PC-9 (cell line): ENCODE measurements around the gene ESM1. TPM values are rescaled to one million over a fixed set of nuclear protein-coding genes. Genes with fewer than 3 reads are reported as not detected.

Experiments
- BruUV-seq: library from RNA; stranded (reverse); fragments of 400-500 nt; replicated peaks from 2 replicates; lab custom pipeline; 2021; lab: Mats Ljungman, UMichigan
- CTCF ChIA-PET: fragments of 300-600 bp; sonication (Branson Sonifier 250); formaldehyde crosslinking; loops from one replicate; lab custom pipeline; 2022; ENCODE audit warnings: antibody characterized with exemption; lab: Charles Lee
- POLR2A ChIA-PET: fragments of 300-600 bp; sonication (Branson Sonifier 250); formaldehyde crosslinking; loops from one replicate; lab custom pipeline; 2022; ENCODE audit warnings: antibody characterized with exemption; ENCODE audit not compliant: unreplicated experiment; lab: Charles Lee
- DNase-seq, 2 experiments: peaks; one replicate each; pipeline versions ENCODE4 v3.0.0 to v3.0.0-alpha.2; 2015 to 2022; ENCODE audit warnings: mixed read lengths in 1 of 2
- H2AFZ ChIP-seq: fragments of 200-600 bp; sonication (generic); 2 replicates; pipeline ENCODE4 v1.8.1; 2017; ENCODE audit warnings: antibody characterized with exemption
- H3F3A ChIP-seq: fragments of 200-600 bp; sonication (generic); 2 replicates; pipeline ENCODE4 v1.8.1; 2017; ENCODE audit warnings: antibody characterized with exemption, mild to moderate bottlenecking, low read depth; ENCODE audit not compliant: insufficient read depth
- H3K27ac ChIP-seq: fragments of 200-600 bp; sonication (generic); 2 replicates; pipeline ENCODE4 v1.6.1; 2016; ENCODE audit warnings: mixed run types
- H3K27me3 ChIP-seq: fragments of 200-600 bp; sonication (generic); 2 replicates; pipeline ENCODE4 v1.6.1; 2016; ENCODE audit warnings: low read depth, mixed run types; ENCODE audit not compliant: insufficient read depth
- H3K36me3 ChIP-seq: fragments of 200-600 bp; sonication (generic); 2 replicates; pipeline ENCODE4 v1.6.1; 2016; ENCODE audit warnings: low read depth, mixed run types
- H3K4me1 ChIP-seq: fragments of 200-600 bp; sonication (generic); replicated peaks from 2 replicates; pipeline ENCODE4 v1.6.1; 2016; ENCODE audit warnings: mixed run types; ENCODE audit not compliant: insufficient read depth
- H3K4me2 ChIP-seq: fragments of 200-600 bp; sonication (generic); 2 replicates; pipeline ENCODE4 v1.6.1; 2017; ENCODE audit warnings: mixed run types
- H3K4me3 ChIP-seq: fragments of 200-600 bp; sonication (generic); 2 replicates; pipeline ENCODE4 v1.6.1; 2016; ENCODE audit warnings: mixed run types
- H3K79me2 ChIP-seq: fragments of 200-600 bp; sonication (generic); 2 replicates; pipeline ENCODE4 v1.6.1; 2017; ENCODE audit warnings: low read depth, mixed run types
- H3K9me2 ChIP-seq: fragments of 200-600 bp; sonication (generic); 2 replicates; pipeline ENCODE4 v1.8.1; 2017; ENCODE audit warnings: mild to moderate bottlenecking; ENCODE audit not compliant: insufficient read depth
- H3K9me3 ChIP-seq: fragments of 200-600 bp; sonication (generic); 2 replicates; pipeline ENCODE4 v1.8.1; 2016; ENCODE audit warnings: low read depth; ENCODE audit not compliant: insufficient read depth
- H4K20me1 ChIP-seq: fragments of 200-600 bp; sonication (generic); 2 replicates; pipeline ENCODE4 v1.8.1; 2017; ENCODE audit not compliant: insufficient read depth
- CTCF ChIP-seq: fragments of 200-600 bp; sonication (generic); conservative IDR thresholded peaks from 2 replicates; pipeline ENCODE4 v1.6.1; 2017; ENCODE audit warnings: mixed run types, antibody characterized with exemption, mild to moderate bottlenecking, moderate library complexity
- EZH2 ChIP-seq: fragments of 200-600 bp; sonication (generic); IDR thresholded peaks from 2 replicates; pipeline ENCODE4 v1.8.0; 2017; ENCODE audit warnings: antibody characterized with exemption, low read depth
- intact Hi-C: fragments of 100-400 bp; cut with micrococcal nuclease; formaldehyde crosslinking; loops from one replicate; pipeline ENCODE4 v1.10.0; 2022; ENCODE audit not compliant: unreplicated experiment
- total RNA-seq: library from RNA; stranded (reverse); gene quantifications from 2 replicates; pipeline ENCODE4 v1.2.3, GENCODE V29; 2021

Gene ESM1
- total RNA-seq, 1 experiment from 2014 or later = 0.15 TPM

- ChIA-PET POLR2A (no interaction called here), CTCF (no interaction called here)
- Histone ChIP-seq H3K9me3 (no peaks in the 10 kb centered on the region), H3K27me3 (peaks cover 29% of the 10 kb centered on the region), H3K79me2 (no peaks in the 10 kb centered on the region), H3K9me2 (no peaks in the 10 kb centered on the region; the same call in 1 of the 2 replicates), H3F3A (no peaks in the 10 kb centered on the region), H3K4me1 (no peaks in the 10 kb centered on the region), H3K36me3 (no peaks in the 10 kb centered on the region), H4K20me1 (no peaks in the 10 kb centered on the region), H3K4me3 (no peak overlapping the region), H3K27ac (no peak overlapping the region), H2AFZ (no peak overlapping the region), H3K4me2 (no peak overlapping the region)
- BruUV-seq = no TSS peak
- TF ChIP-seq EZH2 (no peak), CTCF (no peak)
- DNase-seq = no peak
- intact Hi-C loops = no loop called here
Measured at GRCh38 chr5:54993318-54993717, 7.9 kb upstream of the ESM1 start.

- H3K9me3 ChIP-seq = no peaks in the 10 kb centered on the region
- ChIA-PET CTCF (no interaction called here), POLR2A (no interaction called here)
- no peak overlapping the region for H3K27ac ChIP-seq
- no peak overlapping the region for H3K4me2 ChIP-seq
- no peaks in the 10 kb centered on the region for H3K36me3 ChIP-seq
- no peaks in the 10 kb centered on the region for H3K79me2 ChIP-seq
- H3F3A ChIP-seq = no peaks in the 10 kb centered on the region
- H3K4me3 ChIP-seq = no peak overlapping the region
- H3K4me1 ChIP-seq = no peaks in the 10 kb centered on the region
- intact Hi-C loops = no loop called here
- H3K27me3 ChIP-seq = peaks cover 10% of the 10 kb centered on the region
- no TSS peak for BruUV-seq
- H4K20me1 ChIP-seq = no peaks in the 10 kb centered on the region
- H3K9me2 ChIP-seq = no peaks in the 10 kb centered on the region; the same call in 1 of the 2 replicates
- no peak for DNase-seq
- H2AFZ ChIP-seq = no peak overlapping the region
- TF ChIP-seq EZH2 = no peak
- no peak for TF ChIP-seq CTCF
Measured at GRCh38 chr5:54991416-54991815, 6.0 kb upstream of the ESM1 start.

- TF ChIP-seq CTCF (no peak), EZH2 (no peak)
- H3K4me2 ChIP-seq = no peak overlapping the region
- no peaks in the 10 kb centered on the region; the same call in 1 of the 2 replicates for H3K9me2 ChIP-seq
- ChIA-PET CTCF (no interaction called here), POLR2A (no interaction called here)
- intact Hi-C loops = no loop called here
- no peak overlapping the region for H2AFZ ChIP-seq
- H3K79me2 ChIP-seq = no peaks in the 10 kb centered on the region
- H3K9me3 ChIP-seq = no peaks in the 10 kb centered on the region
- BruUV-seq = no TSS peak
- H3K4me1 ChIP-seq = no peaks in the 10 kb centered on the region
- no peak for DNase-seq
- H4K20me1 ChIP-seq = no peaks in the 10 kb centered on the region
- H3K36me3 ChIP-seq = no peaks in the 10 kb centered on the region
- H3K27ac ChIP-seq = no peak overlapping the region
- no peak overlapping the region for H3K4me3 ChIP-seq
- H3K27me3 ChIP-seq = peaks cover 5% of the 10 kb centered on the region; the same call in 1 of the 2 replicates
- H3F3A ChIP-seq = no peaks in the 10 kb centered on the region
Measured at GRCh38 chr5:54990841-54991258, 5.5 kb upstream of the ESM1 start.
